ENCODE results near the gene GARS1.
"Not testable (repeated sequence)": the region's sequence is repeated elsewhere in the genome, so short reads cannot be mapped to it uniquely, and the experiment has no call there.

GARS1 gene

GRCh38 chr7:30583181-30583580 lies 11.5 kb upstream of the GARS1 start:
- DNase-seq: no peak

DNA sequence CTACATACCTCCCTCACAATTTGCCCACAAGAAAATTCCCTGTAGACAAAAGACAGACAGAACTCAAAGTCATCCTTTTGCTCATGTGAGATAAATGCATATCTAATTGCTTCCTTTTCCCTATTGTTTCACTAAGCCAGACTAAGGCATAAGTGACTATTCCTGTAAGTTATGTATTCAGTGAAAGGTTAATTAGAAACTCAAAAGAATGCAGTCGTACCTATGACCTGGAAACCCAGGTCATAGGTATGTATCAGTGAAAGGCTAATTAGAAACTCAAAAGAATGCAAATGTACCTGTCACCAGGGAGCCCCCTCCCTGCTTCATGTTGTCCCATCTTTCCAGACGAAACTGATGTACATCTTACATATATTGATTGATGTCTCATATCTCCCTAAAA lies 10.3 kb upstream of the GARS1 start:
- DNase-seq: no peak

- no peak for DNase-seq
These were observed 9.7 kb upstream of the GARS1 start for GRCh38 chr7:30584965-30585364.

DNA sequence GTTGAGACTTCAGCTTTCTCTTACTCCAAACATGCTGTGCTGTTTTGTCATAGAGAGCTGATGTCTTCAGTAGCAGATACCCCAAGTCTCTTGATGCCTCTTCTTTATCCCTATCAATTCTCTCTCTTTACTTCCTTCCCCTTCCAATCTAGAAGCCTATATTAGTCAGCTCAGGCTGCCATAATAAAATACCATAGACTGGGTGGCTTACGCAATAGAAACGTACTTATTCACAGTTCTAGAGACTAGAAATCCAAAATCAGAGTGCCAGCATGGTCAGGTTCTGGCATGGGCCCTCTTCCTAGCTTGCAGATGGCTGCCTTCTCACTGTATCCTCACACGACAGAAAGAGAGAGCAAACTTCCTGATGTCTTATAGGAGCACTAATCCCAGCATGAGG lies 9.0 kb upstream of the GARS1 start:
- DNase-seq: no peak

GRCh38 chr7:30587547-30587946 lies 7.1 kb upstream of the GARS1 start:
- not testable (repeated sequence) for DNase-seq

DNA sequence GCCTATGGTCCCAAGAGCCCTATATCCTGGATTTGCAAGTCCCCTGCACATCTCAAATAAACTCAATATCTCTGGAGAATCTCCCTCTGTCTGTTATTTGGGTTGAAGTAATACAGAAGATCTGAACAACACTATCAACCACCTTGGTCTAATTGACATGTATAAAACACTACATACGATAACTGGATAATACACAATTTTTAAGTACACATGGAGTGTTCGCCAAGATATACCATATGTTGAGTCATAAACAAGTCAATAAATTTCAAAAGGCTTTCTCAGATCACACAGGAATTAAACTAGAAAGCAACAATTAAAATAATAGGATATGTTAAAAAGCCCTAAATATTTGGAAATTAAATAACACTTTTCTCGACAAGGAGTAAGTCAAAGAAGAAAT lies 5.6 kb upstream of the GARS1 start:
- no peak for DNase-seq

- DNase-seq: peak; percentile 24
These were observed 584 bp upstream of the GARS1 start for GRCh38 chr7:30594048-30594539.

DNA sequence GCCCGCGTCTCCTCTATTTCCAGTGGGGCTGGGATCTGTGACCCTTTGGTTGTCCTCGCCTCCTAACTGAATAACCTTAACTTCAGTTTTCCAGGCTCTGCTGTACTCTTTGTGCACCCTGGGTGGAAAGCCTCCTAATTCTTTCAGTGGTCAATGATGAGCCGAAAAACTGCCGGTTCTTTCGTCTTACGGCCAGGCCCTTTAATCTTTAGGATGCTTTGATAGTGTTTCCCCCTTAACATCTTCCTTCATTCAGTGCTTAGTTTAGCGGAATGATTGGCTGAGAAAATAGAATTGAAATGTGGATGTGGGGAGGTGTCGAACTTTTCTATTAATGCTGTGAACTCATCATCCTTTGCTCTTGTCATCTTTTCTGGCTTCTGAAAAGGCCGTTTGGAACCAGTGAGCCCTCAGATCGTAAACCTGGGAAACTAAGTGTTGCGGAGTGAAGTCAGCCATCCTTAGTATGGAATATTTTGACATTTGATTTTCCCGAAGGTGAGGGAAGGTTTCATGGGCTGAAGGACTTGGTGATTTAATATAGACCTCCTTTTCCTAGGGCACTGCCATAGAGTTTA lies 847 bp downstream of the GARS1 start:
- DNase-seq: no peak

GRCh38 chr7:30596014-30596641 lies 1.4 kb downstream of the GARS1 start:
- no peak for DNase-seq

- no peak for DNase-seq
These were observed 2.0 kb downstream of the GARS1 start for GRCh38 chr7:30596721-30597120.

DNA sequence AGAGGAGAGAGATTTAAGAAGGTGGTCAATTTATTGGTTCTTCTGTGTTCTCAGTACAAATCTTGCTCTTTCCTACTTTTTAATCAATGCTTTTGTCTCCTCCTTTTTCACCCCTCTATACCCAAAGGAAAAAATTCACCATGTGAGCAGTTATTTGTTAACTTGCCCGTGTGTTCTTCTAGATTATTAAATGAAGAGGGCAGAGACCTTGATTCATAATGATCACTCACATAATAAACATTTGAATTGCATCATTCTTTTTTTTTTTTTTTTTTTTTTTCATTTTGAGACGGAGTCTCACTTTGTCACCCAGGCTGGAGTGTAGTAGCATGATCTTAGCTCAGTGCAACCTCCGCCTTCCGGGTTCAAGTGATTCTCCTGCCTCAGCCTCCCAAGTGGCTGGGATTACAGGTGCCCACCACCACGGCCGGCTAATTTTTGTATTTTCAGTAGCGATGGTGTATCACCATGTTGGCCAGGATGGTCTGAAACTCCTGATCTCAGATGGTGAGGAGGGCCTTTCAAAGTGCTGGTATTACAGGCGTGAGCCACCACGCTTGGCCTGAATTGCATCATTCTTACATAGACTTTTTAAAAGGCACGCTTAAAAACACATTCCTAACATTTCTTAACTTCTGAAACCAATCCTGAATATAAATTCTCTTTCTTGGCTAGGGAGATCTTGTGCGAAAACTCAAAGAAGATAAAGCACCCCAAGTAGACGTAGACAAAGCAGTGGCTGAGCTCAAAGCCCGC lies 3.6 kb downstream of the GARS1 start:
- no peak for DNase-seq

DNA sequence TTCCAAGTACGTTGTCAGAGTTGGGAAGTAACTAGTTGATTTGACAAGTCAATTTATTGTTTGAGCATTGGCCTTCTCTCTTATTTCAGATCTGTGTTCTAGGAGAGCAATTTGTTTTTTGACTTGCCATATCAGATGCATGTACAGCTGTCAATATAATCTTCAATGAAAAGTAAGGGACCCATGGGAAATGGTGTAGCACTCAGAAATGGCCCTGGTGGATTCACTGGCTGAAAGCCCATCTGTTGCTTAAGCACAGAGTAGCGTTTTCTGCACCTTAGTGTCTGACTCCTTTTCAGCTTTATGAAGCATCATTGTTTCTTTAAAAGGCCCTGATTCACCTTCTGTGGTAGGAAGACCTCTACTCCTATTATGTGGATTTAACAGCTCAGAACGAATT lies 10.2 kb downstream of the GARS1 start:
- no peak for DNase-seq

DNA sequence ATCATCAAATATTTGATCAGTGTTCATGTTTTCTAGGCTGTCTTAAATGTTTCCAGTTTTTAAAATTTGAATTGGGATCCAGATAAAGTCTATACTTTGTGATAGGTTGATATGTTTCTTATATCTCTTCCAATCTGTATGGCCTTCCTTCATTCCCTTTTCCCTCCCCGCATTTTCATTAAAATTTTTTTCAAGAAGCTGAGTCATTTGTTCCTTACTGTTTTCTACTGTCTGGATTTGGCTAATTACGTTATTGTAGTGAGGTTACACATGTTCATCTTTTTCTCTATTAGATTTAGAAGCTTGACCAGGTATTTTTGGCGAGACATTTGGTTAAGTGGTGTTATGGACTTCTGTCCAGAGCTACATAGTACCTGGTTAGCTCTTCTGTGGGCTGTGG lies 11.2 kb downstream of the GARS1 start:
- no peak for DNase-seq

- DNase-seq: no peak
These were observed 18.1 kb downstream of the GARS1 start for GRCh38 chr7:30612658-30613265.

GRCh38 chr7:30613366-30614325 lies 19.0 kb downstream of the GARS1 start:
- DNase-seq: no peak

- no peak for DNase-seq
These were observed 21.6 kb downstream of the GARS1 start for GRCh38 chr7:30616318-30616717.

DNA sequence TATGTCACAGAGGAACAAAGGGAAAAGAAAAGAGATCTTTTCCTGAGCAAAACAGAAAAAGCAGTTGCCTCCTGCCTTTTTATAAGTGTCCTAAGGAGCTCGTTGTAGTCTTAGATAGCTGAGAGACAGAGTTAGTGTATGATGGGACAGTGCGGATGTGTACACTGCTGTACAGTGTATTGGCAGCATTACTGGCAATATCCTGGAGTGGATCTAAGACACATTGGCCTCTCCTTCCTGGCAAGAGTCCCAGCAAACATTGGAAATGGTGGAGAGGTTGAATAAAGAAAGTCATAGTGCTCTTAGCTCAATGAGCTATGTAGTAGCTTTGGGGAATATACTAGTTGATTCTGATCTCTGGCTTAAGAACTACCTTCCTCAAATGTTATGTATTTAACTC lies 22.7 kb downstream of the GARS1 start:
- no peak for DNase-seq

DNA sequence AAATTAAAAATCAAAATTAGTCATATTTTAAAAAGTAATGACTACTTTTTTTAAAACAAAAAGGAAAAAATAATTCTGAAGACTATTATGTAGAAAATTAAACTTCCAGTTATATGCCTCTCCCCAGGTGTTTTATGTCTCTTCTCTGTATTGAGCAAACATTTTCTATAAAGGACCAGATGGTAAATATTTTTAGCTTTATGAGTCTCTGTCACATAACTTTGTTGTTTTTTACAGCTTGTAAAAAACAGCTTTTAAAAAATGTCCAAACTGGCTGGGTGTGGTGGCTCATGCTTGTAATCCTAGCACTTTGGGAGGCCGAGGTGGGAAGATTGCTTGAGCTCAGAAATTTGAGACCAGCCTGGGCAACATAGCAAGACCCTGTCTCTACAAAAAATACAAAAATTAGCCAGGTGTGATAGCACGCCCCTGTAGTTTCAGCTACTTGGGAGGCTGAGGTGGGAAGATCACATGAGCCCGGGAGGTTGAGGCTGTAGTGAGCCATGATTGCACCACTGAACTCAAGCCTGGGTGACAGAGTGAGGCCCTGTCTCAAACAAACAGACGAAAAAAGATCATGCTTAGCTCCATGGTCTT lies 23.5 kb downstream of the GARS1 start:
- DNase-seq: no peak

DNA sequence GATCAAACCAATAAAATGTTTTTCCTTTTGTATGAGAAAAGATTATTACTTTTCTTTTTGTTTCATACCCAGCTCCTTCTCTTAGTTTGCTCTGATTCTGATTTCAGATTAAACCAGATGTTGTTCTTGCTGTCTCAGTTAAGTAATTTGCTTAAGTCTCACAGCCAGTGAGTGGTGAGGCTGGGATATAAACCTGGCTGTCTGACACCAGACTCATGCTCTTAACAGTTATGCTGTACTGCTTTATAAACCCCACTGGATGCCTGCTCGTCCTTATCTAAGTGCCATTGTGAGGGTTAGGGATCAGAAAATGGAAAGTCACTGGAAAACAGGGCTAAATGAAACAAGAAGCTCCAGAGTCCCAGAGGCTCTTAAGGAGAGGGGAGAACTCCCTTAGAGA lies 24.3 kb downstream of the GARS1 start:
- no peak for DNase-seq

DNA sequence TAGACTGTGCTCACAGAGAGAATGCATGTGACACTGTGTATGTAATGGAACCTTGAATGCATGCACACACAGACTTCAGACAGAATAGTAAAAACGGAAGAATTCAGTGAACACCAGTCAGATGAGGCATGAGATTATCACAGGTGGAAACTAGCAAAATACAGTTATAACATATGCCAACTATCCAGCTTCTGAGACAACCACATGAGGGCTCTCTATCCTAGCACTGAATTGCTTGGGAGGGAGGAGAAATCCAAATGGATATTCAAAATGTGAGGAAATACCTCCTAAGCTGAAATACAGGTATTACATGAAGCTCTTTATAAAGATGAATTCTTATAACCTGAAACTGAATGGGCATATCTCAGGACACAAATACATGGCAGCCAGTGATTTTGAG lies 30.6 kb downstream of the GARS1 start:
- no peak for DNase-seq

- DNase-seq: no peak
These were observed 32.3 kb downstream of the GARS1 start for GRCh38 chr7:30627026-30627425.

DNA sequence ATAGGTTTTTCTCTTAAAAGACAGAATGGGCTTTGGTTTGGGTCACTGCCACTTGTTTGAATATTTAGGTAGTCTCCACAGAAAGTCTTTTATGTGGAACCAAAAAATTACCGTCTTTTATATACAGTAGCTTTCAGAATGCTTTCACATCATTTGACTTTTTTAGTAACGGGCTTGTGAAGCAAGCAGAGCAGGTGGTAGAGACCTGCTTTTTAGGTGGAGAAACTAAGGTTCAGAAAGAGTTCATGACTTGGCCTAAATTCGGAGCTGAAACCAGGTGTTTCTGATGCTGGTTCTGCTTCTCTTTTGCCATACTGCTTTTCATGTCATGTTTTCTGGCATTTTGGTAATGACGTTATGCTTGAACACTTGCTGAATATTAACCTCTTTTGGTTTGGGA lies 36.3 kb downstream of the GARS1 start:
- no peak for DNase-seq
